ENCODE measurements around the gene R3HDM2.
"Not testable (repeated sequence)": the region's sequence is repeated elsewhere in the genome, so short reads cannot be mapped to it uniquely, and the experiment has no call there.

R3HDM2 gene

DNA sequence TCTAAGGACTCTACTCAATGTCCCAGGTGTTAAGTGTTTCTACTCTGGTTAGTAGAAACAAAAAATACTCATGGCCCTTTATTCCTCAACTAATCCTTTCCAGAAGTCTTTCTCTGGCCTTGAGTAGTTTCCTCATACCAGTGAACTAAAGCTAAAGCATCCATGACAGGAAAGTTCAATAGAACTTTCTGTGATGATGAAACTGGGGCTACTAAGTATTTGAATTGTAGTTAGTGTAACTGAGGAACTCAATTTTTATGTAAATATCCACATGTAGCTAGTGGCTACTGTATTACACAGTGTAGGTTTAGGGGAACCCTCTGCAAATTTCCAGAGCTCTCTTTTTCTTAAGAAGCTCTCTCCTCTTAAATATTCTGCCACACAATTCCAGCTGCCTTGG, 63.7 kb downstream of the R3HDM2 start:
- Histone ChIP-seq H3K27me3 (ENCODE audit: insufficient read depth, low read length, poor library complexity, severe bottlenecking) (no peaks in the 10 kb centered on the region), H3K4me2 (ENCODE audit: low read depth, low read length, poor library complexity, severe bottlenecking) (no peak overlapping the region), H3K4me1 (ENCODE audit: insufficient read depth, low read length, poor library complexity, severe bottlenecking) (no peaks in the 10 kb centered on the region), H3K4me3 (ENCODE audit: low read length, poor library complexity, severe bottlenecking) (no peak overlapping the region), H3K9me2 (replicated peaks; ENCODE audit: low read depth, low read length) (no peaks in the 10 kb centered on the region), H4K20me1 (ENCODE audit: insufficient read depth, low read length, poor library complexity, severe bottlenecking) (no peaks in the 10 kb centered on the region), H2AFZ (ENCODE audit: low read length) (no peak overlapping the region), H3F3A (ENCODE audit: low read depth) (no peaks in the 10 kb centered on the region; the same call in 1 of the 2 replicates), H3K9me3 (ENCODE audit: insufficient read depth, low read depth, low read length) (no peaks in the 10 kb centered on the region; the same call in 1 of the 2 replicates), H3K79me2 (ENCODE audit: insufficient read depth, low read length) (no peaks in the 10 kb centered on the region), H3K9ac (ENCODE audit: low read depth, low read length, poor library complexity, severe bottlenecking) (no peak overlapping the region), H3K36me3 (ENCODE audit: insufficient read depth, low read length) (no peaks in the 10 kb centered on the region)
- no peak for TF ChIP-seq EZH2phosphoT487 (IDR thresholded peaks at IDR 0.05; ENCODE audit: borderline replicate concordance)
- TF ChIP-seq, protein P1, sequence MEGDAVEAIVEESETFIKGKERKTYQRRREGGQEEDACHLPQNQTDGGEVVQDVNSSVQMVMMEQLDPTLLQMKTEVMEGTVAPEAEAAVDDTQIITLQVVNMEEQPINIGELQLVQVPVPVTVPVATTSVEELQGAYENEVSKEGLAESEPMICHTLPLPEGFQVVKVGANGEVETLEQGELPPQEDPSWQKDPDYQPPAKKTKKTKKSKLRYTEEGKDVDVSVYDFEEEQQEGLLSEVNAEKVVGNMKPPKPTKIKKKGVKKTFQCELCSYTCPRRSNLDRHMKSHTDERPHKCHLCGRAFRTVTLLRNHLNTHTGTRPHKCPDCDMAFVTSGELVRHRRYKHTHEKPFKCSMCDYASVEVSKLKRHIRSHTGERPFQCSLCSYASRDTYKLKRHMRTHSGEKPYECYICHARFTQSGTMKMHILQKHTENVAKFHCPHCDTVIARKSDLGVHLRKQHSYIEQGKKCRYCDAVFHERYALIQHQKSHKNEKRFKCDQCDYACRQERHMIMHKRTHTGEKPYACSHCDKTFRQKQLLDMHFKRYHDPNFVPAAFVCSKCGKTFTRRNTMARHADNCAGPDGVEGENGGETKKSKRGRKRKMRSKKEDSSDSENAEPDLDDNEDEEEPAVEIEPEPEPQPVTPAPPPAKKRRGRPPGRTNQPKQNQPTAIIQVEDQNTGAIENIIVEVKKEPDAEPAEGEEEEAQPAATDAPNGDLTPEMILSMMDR (conservative IDR thresholded peaks at IDR 0.05; ENCODE audit: low read length) = no peak

DNA sequence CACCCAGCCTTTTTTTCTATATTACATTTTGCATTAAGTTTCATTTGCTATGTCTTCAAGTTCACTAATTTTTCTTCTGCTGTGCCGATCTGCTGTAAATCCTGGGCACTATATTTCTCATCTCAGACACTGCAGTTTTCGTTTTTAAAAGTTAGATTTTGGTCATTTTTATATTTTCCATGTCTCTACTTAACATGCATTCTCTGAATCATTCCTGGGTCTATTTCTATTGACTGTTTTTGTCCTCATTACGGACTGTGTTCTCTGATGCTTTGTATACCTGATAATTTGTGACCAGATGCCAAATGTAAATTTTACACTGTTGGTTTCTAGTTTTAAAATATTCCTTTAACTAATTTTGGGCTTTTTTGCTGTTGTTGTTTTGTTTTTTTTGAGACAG, 64.5 kb downstream of the R3HDM2 start:
- TF ChIP-seq, protein P1 (conservative IDR thresholded peaks at IDR 0.05; ENCODE audit: low read length) = no peak
- no peaks in the 10 kb centered on the region for H3K4me1 ChIP-seq (ENCODE audit: insufficient read depth, low read length, poor library complexity, severe bottlenecking)

DNA sequence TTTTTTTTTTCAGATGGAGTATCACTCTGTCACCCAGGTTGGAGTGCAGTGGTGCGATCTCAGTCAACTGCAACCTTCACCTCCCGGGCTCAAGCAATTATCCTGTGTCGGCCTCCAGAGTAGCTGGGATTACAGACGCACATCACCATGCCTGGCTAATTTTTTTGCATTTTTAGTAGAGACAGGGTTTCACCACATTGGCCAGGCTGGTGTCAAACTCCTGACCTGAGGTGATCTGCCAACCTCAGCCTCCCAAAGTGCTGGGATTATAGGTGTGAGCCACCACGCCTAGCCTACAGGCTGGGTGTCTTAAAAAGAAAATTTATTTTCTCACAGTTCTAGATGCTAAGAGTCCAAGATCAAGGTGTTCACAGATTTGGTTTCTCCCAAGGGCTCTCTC, 66.7 kb downstream of the R3HDM2 start:
- H3F3A ChIP-seq (ENCODE audit: low read depth); H3K4me1 ChIP-seq (ENCODE audit: insufficient read depth, low read length, poor library complexity, severe bottlenecking); H3K4me2 ChIP-seq (ENCODE audit: low read depth, low read length, poor library complexity, severe bottlenecking); H3K9ac ChIP-seq (ENCODE audit: low read depth, low read length, poor library complexity, severe bottlenecking); H3K36me3 ChIP-seq (ENCODE audit: insufficient read depth, low read length); H3K9me2 ChIP-seq (replicated peaks; ENCODE audit: low read depth, low read length); H4K20me1 ChIP-seq (ENCODE audit: insufficient read depth, low read length, poor library complexity, severe bottlenecking); H3K9me3 ChIP-seq (ENCODE audit: insufficient read depth, low read depth, low read length); H3K79me2 ChIP-seq (ENCODE audit: insufficient read depth, low read length); H3K4me3 ChIP-seq (ENCODE audit: low read length, poor library complexity, severe bottlenecking); H3K27me3 ChIP-seq (ENCODE audit: insufficient read depth, low read length, poor library complexity, severe bottlenecking); H2AFZ ChIP-seq (ENCODE audit: low read length): not testable (repeated sequence)

More for the DNA sequence above, 64.5 kb downstream of the R3HDM2 start:
- no peaks in the 10 kb centered on the region for H3K27me3 ChIP-seq (ENCODE audit: insufficient read depth, low read length, poor library complexity, severe bottlenecking)
- H3K9ac ChIP-seq (ENCODE audit: low read depth, low read length, poor library complexity, severe bottlenecking) = no peak overlapping the region
- H3K79me2 ChIP-seq (ENCODE audit: insufficient read depth, low read length) = no peaks in the 10 kb centered on the region
- H4K20me1 ChIP-seq (ENCODE audit: insufficient read depth, low read length, poor library complexity, severe bottlenecking) = no peaks in the 10 kb centered on the region
- H3K4me2 ChIP-seq (ENCODE audit: low read depth, low read length, poor library complexity, severe bottlenecking) = no peak overlapping the region
- H3K4me3 ChIP-seq (ENCODE audit: low read length, poor library complexity, severe bottlenecking) = no peak overlapping the region
- no peak overlapping the region for H2AFZ ChIP-seq (ENCODE audit: low read length)
- H3F3A ChIP-seq (ENCODE audit: low read depth) = no peaks in the 10 kb centered on the region; the same call in 1 of the 2 replicates
- H3K36me3 ChIP-seq (ENCODE audit: insufficient read depth, low read length) = no peaks in the 10 kb centered on the region
- H3K9me3 ChIP-seq (ENCODE audit: insufficient read depth, low read depth, low read length) = no peaks in the 10 kb centered on the region; the same call in 1 of the 2 replicates
- H3K9me2 ChIP-seq (replicated peaks; ENCODE audit: low read depth, low read length) = no peaks in the 10 kb centered on the region

DNA sequence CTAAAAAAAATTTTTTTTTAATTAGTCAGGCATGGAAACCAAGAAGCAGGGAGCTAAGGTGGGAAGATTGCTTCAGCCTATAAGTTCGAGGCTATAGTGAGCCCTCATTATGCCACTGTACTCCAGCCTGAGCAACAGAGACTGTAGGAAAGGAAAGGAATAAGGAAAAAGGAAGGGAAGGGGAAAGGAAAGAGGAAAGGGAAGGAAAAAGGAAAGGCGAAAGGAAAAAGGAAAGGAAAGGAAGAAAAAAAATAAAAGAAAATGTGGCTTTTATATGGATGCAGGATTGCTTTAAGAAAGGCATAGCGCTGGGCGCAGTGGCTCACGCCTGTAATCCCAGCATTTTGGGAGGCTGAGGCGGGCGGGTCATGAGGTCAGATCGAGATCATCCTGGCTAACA, 70.4 kb downstream of the R3HDM2 start:
- no peaks in the 10 kb centered on the region for H3K4me1 ChIP-seq (ENCODE audit: insufficient read depth, low read length, poor library complexity, severe bottlenecking)
- no peak overlapping the region for H2AFZ ChIP-seq (ENCODE audit: low read length)
- no peak for TF ChIP-seq EZH2phosphoT487 (IDR thresholded peaks at IDR 0.05; ENCODE audit: borderline replicate concordance)
- TF ChIP-seq, protein P1 (conservative IDR thresholded peaks at IDR 0.05; ENCODE audit: low read length) = no peak
- H3K4me3 ChIP-seq (ENCODE audit: low read length, poor library complexity, severe bottlenecking) = no peak overlapping the region
- H3K79me2 ChIP-seq (ENCODE audit: insufficient read depth, low read length) = no peaks in the 10 kb centered on the region
- no peaks in the 10 kb centered on the region for H3F3A ChIP-seq (ENCODE audit: low read depth)
- H3K9me3 ChIP-seq (ENCODE audit: insufficient read depth, low read depth, low read length) = no peaks in the 10 kb centered on the region
- H4K20me1 ChIP-seq (ENCODE audit: insufficient read depth, low read length, poor library complexity, severe bottlenecking) = no peaks in the 10 kb centered on the region
- H3K27me3 ChIP-seq (ENCODE audit: insufficient read depth, low read length, poor library complexity, severe bottlenecking) = no peaks in the 10 kb centered on the region
- H3K36me3 ChIP-seq (ENCODE audit: insufficient read depth, low read length) = no peaks in the 10 kb centered on the region
- H3K4me2 ChIP-seq (ENCODE audit: low read depth, low read length, poor library complexity, severe bottlenecking) = no peak overlapping the region
- no peaks in the 10 kb centered on the region for H3K9me2 ChIP-seq (replicated peaks; ENCODE audit: low read depth, low read length)
- H3K9ac ChIP-seq (ENCODE audit: low read depth, low read length, poor library complexity, severe bottlenecking) = no peak overlapping the region
